NCI-H510A (cell line): ENCODE data around the gene GRAMD1B.

Source experiments
- DNase-seq: peaks from one replicate; lab custom pipeline; 2025; lab: John Stamatoyannopoulos, UW

GRAMD1B gene

GRCh38 chr11:123409456-123410217, 20.4 kb upstream of the GRAMD1B start:
- DNase-seq, result no peak

- no peak for DNase-seq
These were observed 19.9 kb upstream of the GRAMD1B start for GRCh38 chr11:123410218-123410549.

- no peak for DNase-seq
These were observed 16.4 kb upstream of the GRAMD1B start for GRCh38 chr11:123413636-123414035.

GRCh38 chr11:123416566-123416965, 13.5 kb upstream of the GRAMD1B start:
- DNase-seq, result no peak

GRCh38 chr11:123418351-123419114, 11.5 kb upstream of the GRAMD1B start:
- DNase-seq, result no peak

- DNase-seq, result no peak
These were observed 10.2 kb upstream of the GRAMD1B start for GRCh38 chr11:123419731-123420452.

GRCh38 chr11:123421589-123421988, 8.5 kb upstream of the GRAMD1B start:
- no peak for DNase-seq

- no peak for DNase-seq
These were observed 4.7 kb upstream of the GRAMD1B start for GRCh38 chr11:123425367-123425766.

- DNase-seq, result no peak
These were observed 3.3 kb upstream of the GRAMD1B start for GRCh38 chr11:123426789-123427188.

- DNase-seq, result no peak
These were observed 2.7 kb upstream of the GRAMD1B start for GRCh38 chr11:123427405-123427804.

- DNase-seq, result no peak
These were observed 1.9 kb upstream of the GRAMD1B start for GRCh38 chr11:123428116-123428715.

GRCh38 chr11:123429336-123429735, 733 bp upstream of the GRAMD1B start:
- DNase-seq, result no peak

- DNase-seq, result no peak
These were observed 840 bp downstream of the GRAMD1B start for GRCh38 chr11:123430721-123431497.

GRCh38 chr11:123431619-123432018, 1.6 kb downstream of the GRAMD1B start:
- DNase-seq, result no peak

GRCh38 chr11:123434262-123434661, 4.2 kb downstream of the GRAMD1B start:
- DNase-seq, result no peak

GRCh38 chr11:123434911-123435310, 4.8 kb downstream of the GRAMD1B start:
- DNase-seq, result no peak

GRCh38 chr11:123437236-123437979, 7.3 kb downstream of the GRAMD1B start:
- no peak for DNase-seq

GRCh38 chr11:123438131-123438627, 8.1 kb downstream of the GRAMD1B start:
- no peak for DNase-seq

- no peak for DNase-seq
These were observed 9.5 kb downstream of the GRAMD1B start for GRCh38 chr11:123439616-123440015.

- no peak for DNase-seq
These were observed 11.1 kb downstream of the GRAMD1B start for GRCh38 chr11:123441161-123441560.
